HEK293T (cell line): ENCODE measurements around the gene BDH1.

Source experiments
- FOXK2 ChIP-seq: fragments of 450-650 bp; IDR thresholded peaks from 2 replicates; pipeline ENCODE4 v1.6.1; 2016; ENCODE audit warnings: mild to moderate bottlenecking
- HDGF ChIP-seq: fragments of 450-650 bp; IDR thresholded peaks from 2 replicates; pipeline ENCODE4 v1.6.1; 2017; ENCODE audit warnings: antibody characterized with exemption, borderline replicate concordance
- PKNOX1 ChIP-seq: fragments of 450-650 bp; IDR thresholded peaks from 2 replicates; pipeline ENCODE4 v1.6.1; 2016
- SP1 ChIP-seq: fragments of 450-650 bp; IDR thresholded peaks from 2 replicates; pipeline ENCODE4 v1.6.1; 2017
- SUZ12 ChIP-seq: fragments of 450-650 bp; IDR thresholded peaks from 2 replicates; pipeline ENCODE4 v1.6.1; 2016; ENCODE audit warnings: mild to moderate bottlenecking
- ZNF384 ChIP-seq: fragments of 450-650 bp; IDR thresholded peaks from 2 replicates; pipeline ENCODE4 v1.6.1; 2016

- TF ChIP-seq PKNOX1 (no peak), HDGF (no peak), ZNF384 (no peak), SUZ12 (no peak), SP1 (no peak), FOXK2 (no peak)
These were observed 32.8 kb downstream of the BDH1 start for GRCh38 chr3:197522881-197523441.
